HepG2 (cell line): ENCODE measurements around the gene NOL4L.

Experiments
- AKNA ChIP-seq: sonication (generic); formaldehyde crosslinking; IDR thresholded peaks from 2 replicates; pipeline ENCODE4 v1.4.0; 2020; ENCODE audit warnings: missing genetic modification reagents, borderline replicate concordance
- GATAD1 ChIP-seq: IDR thresholded peaks from 2 replicates; pipeline ENCODE4 v1.6.1; 2016; ENCODE audit warnings: missing genetic modification reagents, missing compliant biosample characterization
- MAX ChIP-seq: IDR thresholded peaks from 2 replicates; pipeline ENCODE4 v1.6.1; 2012; ENCODE audit warnings: inconsistent platforms
- MXI1 ChIP-seq: IDR thresholded peaks from 3 replicates; pipeline ENCODE4 v1.6.1; 2012; ENCODE audit warnings: low read depth, low read length, inconsistent platforms, borderline replicate concordance
- PATZ1 ChIP-seq: sonication (generic); formaldehyde crosslinking; IDR thresholded peaks from 2 replicates; pipeline ENCODE4 v1.4.0; 2020; ENCODE audit warnings: missing genetic modification reagents
- POLR2A ChIP-seq, 2 experiments: IDR thresholded peaks; 2 replicates each; pipeline ENCODE4 v1.6.1; 2011; ENCODE audit warnings: low read depth in 2 of 2, low read length in 2 of 2, mild to moderate bottlenecking in 1 of 2, moderate library complexity in 1 of 2; ENCODE audit not compliant: insufficient read depth in 1 of 2
- SATB2 ChIP-seq: sonication (generic); formaldehyde crosslinking; IDR thresholded peaks from 2 replicates; pipeline ENCODE4 v1.5.0; 2020; ENCODE audit warnings: missing genetic modification reagents
- SMAD3 ChIP-seq: sonication (generic); formaldehyde crosslinking; IDR thresholded peaks from 2 replicates; pipeline ENCODE4 v1.4.0; 2020; ENCODE audit warnings: missing genetic modification reagents
- SP1 ChIP-seq, 2 experiments: fragments of 450-650 bp in 1 of 2; sonication (generic) in 1 of 2; formaldehyde crosslinking in 1 of 2; IDR thresholded peaks; 2 replicates each; pipeline versions ENCODE4 v1.4.0 to v1.6.1; 2016 to 2020; ENCODE audit warnings: missing genetic modification reagents in 1 of 2
- SRF ChIP-seq: IDR thresholded peaks from 2 replicates; pipeline ENCODE4 v1.6.1; 2011; ENCODE audit warnings: mild to moderate bottlenecking, low read depth, low read length, moderate library complexity

GRCh38 chr20:32574296-32575226 is 10.6 kb downstream of the NOL4L start:
- TF ChIP-seq MXI1 (no peak), AKNA (CRISPR knock-in tag) (no peak), SRF (no peak), SMAD3 (CRISPR knock-in tag) (no peak), GATAD1 (no peak), POLR2A (IDR thresholded peaks at IDR 0.05; ENCODE audit: insufficient read depth in 1 of 2, low read depth in 2 of 2, low read length in 2 of 2) (no peak), MAX (no peak), SATB2 (CRISPR knock-in tag) (no peak), PATZ1 (CRISPR knock-in tag) (no peak), SP1 (IDR thresholded peaks at IDR 0.05) (no peak), SP1 (CRISPR knock-in tag; IDR thresholded peaks at IDR 0.05) (no peak)
